HUES48 (cell line): ENCODE data around the gene EXOC1.
A peak's percentile ranks its signal among the peaks of the same experiment; 100 is the strongest.
"Not testable (repeated sequence)": the region's sequence is repeated elsewhere in the genome, so short reads cannot be mapped to it uniquely, and the experiment has no call there.

Experiments used
- H3K27ac ChIP-seq: one replicate; pipeline ENCODE4 v1.7.0; 2013; ENCODE audit warnings: low read depth, low read length, inconsistent platforms
- H3K27me3 ChIP-seq: 2 replicates; pipeline ENCODE4 v1.6.1; 2013; ENCODE audit warnings: mild to moderate bottlenecking, low read length; ENCODE audit not compliant: control insufficient read depth, insufficient read depth
- H3K36me3 ChIP-seq: 2 replicates; pipeline ENCODE4 v1.6.1; 2013; ENCODE audit warnings: low read length; ENCODE audit not compliant: control insufficient read depth, insufficient read depth
- H3K4me1 ChIP-seq: 2 replicates; pipeline ENCODE4 v1.6.1; 2013; ENCODE audit warnings: mild to moderate bottlenecking, low read length; ENCODE audit not compliant: control insufficient read depth, insufficient read depth
- H3K4me3 ChIP-seq: 2 replicates; pipeline ENCODE4 v1.5.1; 2013; ENCODE audit warnings: mild to moderate bottlenecking, low read depth, low read length
- H3K9ac ChIP-seq: 2 replicates; pipeline ENCODE4 v1.6.1; 2013; ENCODE audit warnings: mild to moderate bottlenecking, low read depth, low read length, moderate library complexity
- H3K9me3 ChIP-seq: 2 replicates; pipeline ENCODE4 v1.6.1; 2013; ENCODE audit warnings: low read length; ENCODE audit not compliant: control insufficient read depth, insufficient read depth

Gene EXOC1

DNA sequence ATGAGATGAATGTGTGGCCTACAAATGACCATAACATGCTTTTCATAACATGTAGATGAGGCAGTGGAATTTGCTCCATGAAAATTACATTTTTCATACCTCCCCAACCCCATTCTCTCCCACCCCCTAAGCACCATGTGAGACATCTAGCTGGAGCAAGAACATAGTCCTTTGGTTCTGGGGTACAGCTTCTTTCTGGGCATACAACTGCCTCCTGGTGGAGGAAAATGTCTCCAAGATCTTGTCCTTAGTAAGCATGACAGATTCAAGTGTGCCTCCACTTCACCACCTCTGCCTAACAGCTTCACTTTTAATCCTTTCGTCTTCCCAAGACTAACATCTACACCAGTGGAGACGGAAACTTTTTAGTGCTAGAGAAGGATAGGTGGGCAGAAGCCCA is 25.9 kb upstream of the EXOC1 start:
- H3K9me3 ChIP-seq, result no peaks in the 10 kb centered on the region
- no peaks in the 10 kb centered on the region for H3K27me3 ChIP-seq
- H3K36me3 ChIP-seq, result no peaks in the 10 kb centered on the region
- H3K4me3 ChIP-seq, result no peak overlapping the region
- no peak overlapping the region for H3K27ac ChIP-seq
- no peaks in the 10 kb centered on the region for H3K4me1 ChIP-seq
- H3K9ac ChIP-seq, result no peak overlapping the region

DNA sequence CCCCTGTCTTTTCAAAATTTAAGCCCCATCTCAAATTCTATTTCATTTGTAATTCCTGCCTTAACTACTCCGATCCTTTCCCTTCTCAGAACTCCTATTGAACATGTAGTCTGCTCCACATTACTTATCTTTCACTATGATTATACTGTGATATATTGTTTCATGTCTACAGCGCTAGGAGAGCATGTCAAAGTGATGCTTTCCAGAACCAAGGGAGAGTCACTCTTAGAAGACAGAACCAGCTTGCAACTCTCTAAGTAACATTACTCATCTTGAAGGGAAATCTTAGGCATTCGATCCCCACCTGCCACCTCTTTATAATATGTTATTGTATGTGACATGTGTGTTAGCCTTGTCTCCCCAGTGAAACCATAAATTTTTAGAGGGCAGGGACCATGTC is 23.4 kb upstream of the EXOC1 start:
- H3K9ac ChIP-seq, result no peak overlapping the region

GRCh38 chr4:55830716-55831115 is 22.7 kb upstream of the EXOC1 start:
- no peaks in the 10 kb centered on the region for H3K4me1 ChIP-seq
- no peaks in the 10 kb centered on the region for H3K36me3 ChIP-seq
- H3K9me3 ChIP-seq, result no peaks in the 10 kb centered on the region
- H3K27ac ChIP-seq, result no peak overlapping the region
- no peaks in the 10 kb centered on the region for H3K27me3 ChIP-seq
- no peak overlapping the region for H3K9ac ChIP-seq
- H3K4me3 ChIP-seq, result no peak overlapping the region

More for the DNA sequence above, 23.4 kb upstream of the EXOC1 start:
- Histone ChIP-seq H3K27ac (no peak overlapping the region), H3K27me3 (no peaks in the 10 kb centered on the region), H3K4me3 (no peak overlapping the region), H3K9me3 (no peaks in the 10 kb centered on the region), H3K4me1 (no peaks in the 10 kb centered on the region), H3K36me3 (no peaks in the 10 kb centered on the region)

GRCh38 chr4:55834086-55834795 is 19.2 kb upstream of the EXOC1 start:
- Histone ChIP-seq H3K4me1 (no peaks in the 10 kb centered on the region), H3K9ac (no peak overlapping the region), H3K27ac (no peak overlapping the region), H3K36me3 (no peaks in the 10 kb centered on the region), H3K4me3 (no peak overlapping the region), H3K27me3 (no peaks in the 10 kb centered on the region), H3K9me3 (peaks cover 7% of the 10 kb centered on the region; the same call in 1 of the 2 replicates)

- Histone ChIP-seq H3K27ac (no peak overlapping the region), H3K4me3 (no peak overlapping the region), H3K9me3 (peaks cover 7% of the 10 kb centered on the region; the same call in 1 of the 2 replicates), H3K36me3 (no peaks in the 10 kb centered on the region), H3K9ac (no peak overlapping the region), H3K27me3 (no peaks in the 10 kb centered on the region), H3K4me1 (0 out of 2 replicates have a peak, but pooled peaks cover 4% of the 10 kb centered on the region)
These were observed 15.5 kb upstream of the EXOC1 start for GRCh38 chr4:55837903-55838302.

GRCh38 chr4:55838356-55838755 is 15.1 kb upstream of the EXOC1 start:
- Histone ChIP-seq H3K27me3 (no peaks in the 10 kb centered on the region), H3K4me1 (0 out of 2 replicates have a peak, but pooled peaks cover 4% of the 10 kb centered on the region), H3K9ac (no peak overlapping the region), H3K36me3 (no peaks in the 10 kb centered on the region), H3K4me3 (no peak overlapping the region), H3K27ac (no peak overlapping the region), H3K9me3 (peaks cover 7% of the 10 kb centered on the region; the same call in 1 of the 2 replicates)

DNA sequence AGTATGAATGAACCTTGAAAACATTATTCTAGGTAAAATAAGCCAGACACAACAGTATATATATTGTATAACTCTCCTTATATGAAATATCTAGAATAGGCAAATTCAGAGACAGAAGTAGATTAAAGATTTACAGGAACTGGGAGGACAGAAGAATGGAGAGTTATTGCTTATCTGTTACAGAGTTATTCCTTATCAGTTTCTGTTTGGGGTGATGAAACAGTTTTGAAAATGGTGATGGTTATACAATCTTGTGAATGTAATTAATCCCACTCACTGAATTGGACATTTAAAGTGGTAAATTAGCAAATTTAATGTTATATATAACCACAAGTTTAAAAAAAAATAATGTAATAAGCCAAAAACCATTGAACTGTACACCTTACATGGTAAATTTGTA is 14.5 kb upstream of the EXOC1 start:
- 0 out of 2 replicates have a peak, but pooled peaks cover 4% of the 10 kb centered on the region for H3K4me1 ChIP-seq
- no peak overlapping the region for H3K4me3 ChIP-seq
- no peaks in the 10 kb centered on the region for H3K27me3 ChIP-seq
- H3K9ac ChIP-seq, result no peak overlapping the region
- peaks cover 7% of the 10 kb centered on the region; the same call in 1 of the 2 replicates for H3K9me3 ChIP-seq
- H3K36me3 ChIP-seq, result no peaks in the 10 kb centered on the region
- no peak overlapping the region for H3K27ac ChIP-seq

DNA sequence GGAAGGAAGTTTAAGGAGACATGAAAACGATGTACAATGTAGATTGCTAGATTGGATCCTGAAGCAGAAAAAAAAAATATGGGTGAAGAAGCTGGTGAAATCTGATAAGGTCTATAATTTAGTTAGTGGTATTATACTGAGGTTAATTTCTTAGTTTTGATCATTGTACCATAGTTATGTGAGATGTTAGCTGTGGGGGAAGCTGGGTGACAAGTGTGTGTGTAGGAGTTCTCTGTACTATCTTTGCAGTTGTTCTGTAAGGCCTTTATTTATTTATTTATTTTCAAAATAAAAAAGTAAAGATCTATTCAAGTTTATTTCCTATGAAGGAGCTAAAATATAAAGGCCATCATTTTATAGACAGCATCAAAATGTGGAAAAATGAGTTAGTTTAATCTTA is 12.5 kb upstream of the EXOC1 start:
- H3K9ac ChIP-seq, result no peak overlapping the region
- no peaks in the 10 kb centered on the region for H3K27me3 ChIP-seq

DNA sequence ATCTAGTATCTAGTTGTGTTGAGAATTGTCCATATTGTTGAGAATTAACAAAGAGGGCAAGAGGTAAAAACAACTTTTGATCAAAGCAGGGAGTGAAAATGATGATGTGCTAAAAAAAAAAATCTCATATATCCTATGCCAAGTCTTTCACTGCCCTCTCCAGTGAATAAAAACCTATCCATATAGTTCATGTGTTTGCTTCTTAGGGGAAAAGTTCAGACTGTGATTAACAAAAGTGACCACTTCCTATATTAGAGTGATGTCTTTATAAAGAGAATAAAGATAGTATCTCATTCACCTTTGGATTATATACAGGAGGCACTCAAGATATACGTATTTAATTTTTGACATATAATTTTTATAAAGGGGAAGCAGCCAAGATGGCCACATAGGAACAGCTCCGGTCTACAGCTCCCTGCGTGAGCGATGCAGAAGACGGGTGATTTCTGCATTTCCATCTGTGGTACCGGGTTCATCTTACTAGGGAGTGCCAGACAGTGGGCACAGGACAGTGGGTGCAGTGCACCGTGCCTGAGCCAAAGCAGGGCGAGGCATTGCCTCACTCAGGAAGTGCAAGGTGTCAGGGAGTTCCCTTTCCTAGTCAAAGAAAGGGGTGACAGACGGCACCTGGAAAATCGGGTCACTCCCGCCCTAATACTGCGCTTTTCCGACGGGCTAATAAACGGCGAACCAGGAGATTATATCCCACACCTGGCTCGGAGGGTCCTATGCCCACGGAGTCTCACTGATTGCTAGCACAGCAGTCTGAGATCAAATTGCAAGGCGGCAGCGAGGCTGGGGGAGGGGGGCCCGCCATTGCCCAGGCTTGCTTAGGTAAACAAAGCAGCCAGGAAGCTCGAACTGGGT is 11.8 kb upstream of the EXOC1 start:
- Histone ChIP-seq H3K9ac (peak overlapping the region; percentile 56; the same call in 1 of the 2 replicates), H3K4me3 (peak overlapping the region; percentile 61)
- not testable (repeated sequence) for H3K9me3 ChIP-seq, H3K27ac ChIP-seq, H3K36me3 ChIP-seq, H3K4me1 ChIP-seq, H3K27me3 ChIP-seq

More for the DNA sequence above, 12.5 kb upstream of the EXOC1 start:
- Histone ChIP-seq H3K36me3 (no peaks in the 10 kb centered on the region), H3K27ac (no peak overlapping the region), H3K4me3 (no peak overlapping the region), H3K4me1 (0 out of 2 replicates have a peak, but pooled peaks cover 4% of the 10 kb centered on the region), H3K9me3 (peaks cover 7% of the 10 kb centered on the region; the same call in 1 of the 2 replicates)

DNA sequence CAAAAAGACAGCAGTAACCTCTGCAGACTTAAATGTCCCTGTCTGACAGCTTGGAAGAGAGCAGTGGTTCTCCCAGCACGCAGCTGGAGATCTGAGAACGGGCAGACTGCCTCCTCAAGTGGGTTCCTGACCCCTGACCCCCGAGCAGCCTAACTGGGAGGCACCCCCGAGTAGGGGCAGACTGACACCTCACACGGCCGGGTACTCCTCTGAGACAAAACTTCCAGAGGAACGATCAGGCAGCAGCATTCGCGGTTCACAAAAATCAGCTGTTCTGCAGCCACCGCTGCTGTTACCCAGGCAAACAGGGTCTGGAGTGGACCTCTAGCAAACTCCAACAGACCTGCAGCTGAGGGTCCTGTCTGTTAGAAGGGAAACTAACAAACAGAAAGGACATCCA is 11.1 kb upstream of the EXOC1 start:
- not testable (repeated sequence) for H3K27ac ChIP-seq, H3K9ac ChIP-seq, H3K4me3 ChIP-seq

GRCh38 chr4:55849724-55850123 is 3.7 kb upstream of the EXOC1 start:
- Histone ChIP-seq H3K36me3 (no peaks in the 10 kb centered on the region), H3K9ac (no peak overlapping the region), H3K27me3 (no peaks in the 10 kb centered on the region), H3K27ac (no peak overlapping the region), H3K4me1 (0 out of 2 replicates have a peak, but pooled peaks cover 5% of the 10 kb centered on the region), H3K9me3 (no peaks in the 10 kb centered on the region), H3K4me3 (no peak overlapping the region)

More for the DNA sequence above, 11.1 kb upstream of the EXOC1 start:
- not testable (repeated sequence) for H3K4me1 ChIP-seq, H3K9me3 ChIP-seq, H3K27me3 ChIP-seq, H3K36me3 ChIP-seq
